Measurements from ENCODE around the gene HK2.

Gene HK2

GRCh38 chr2:74860079-74860478 lies 26.2 kb downstream of the HK2 start:
- DNase-seq: no peak

GRCh38 chr2:74860521-74860920 lies 26.6 kb downstream of the HK2 start:
- DNase-seq: no peak

GRCh38 chr2:74861531-74861930 lies 27.6 kb downstream of the HK2 start:
- DNase-seq: no peak

GRCh38 chr2:74862020-74862964 lies 28.4 kb downstream of the HK2 start:
- peak; percentile 70 for DNase-seq

GRCh38 chr2:74863802-74864248 lies 29.9 kb downstream of the HK2 start:
- DNase-seq: no peak

GRCh38 chr2:74864728-74865722 lies 31.1 kb downstream of the HK2 start:
- no peak for DNase-seq

GRCh38 chr2:74865770-74866674 lies 32.1 kb downstream of the HK2 start:
- no peak for DNase-seq

GRCh38 chr2:74867841-74868658 lies 34.1 kb downstream of the HK2 start:
- no peak for DNase-seq

GRCh38 chr2:74869517-74869916 lies 35.6 kb downstream of the HK2 start:
- DNase-seq: no peak

- no peak for DNase-seq
Observed at GRCh38 chr2:74870951-74871350, 37.0 kb downstream of the HK2 start.

- no peak for DNase-seq
Observed at GRCh38 chr2:74871414-74871813, 37.5 kb downstream of the HK2 start.

- no peak for DNase-seq
Observed at GRCh38 chr2:74872389-74872836, 38.5 kb downstream of the HK2 start.

- DNase-seq: no peak
Observed at GRCh38 chr2:74873012-74873665, 39.2 kb downstream of the HK2 start.

GRCh38 chr2:74873678-74874640 lies 40.0 kb downstream of the HK2 start:
- peak; percentile 50 for DNase-seq

GRCh38 chr2:74876081-74876886 lies 42.4 kb downstream of the HK2 start:
- DNase-seq: peak; percentile 68

GRCh38 chr2:74877376-74877775 lies 43.4 kb downstream of the HK2 start:
- DNase-seq: no peak

GRCh38 chr2:74877781-74878433 lies 44.0 kb downstream of the HK2 start:
- no peak for DNase-seq

GRCh38 chr2:74878551-74878950 lies 44.6 kb downstream of the HK2 start:
- DNase-seq: no peak
